ENCODE results near the gene ADCY3. TPM values are rescaled to one million over a fixed set of nuclear protein-coding genes. Genes with fewer than 3 reads are reported as not detected.
A peak's percentile ranks its signal among the peaks of the same experiment; 100 is the strongest.

ADCY3 gene
- total RNA-seq, 3 donors from 2014 or later: 29.3 to 89.1 (median 56.1) TPM

DNA sequence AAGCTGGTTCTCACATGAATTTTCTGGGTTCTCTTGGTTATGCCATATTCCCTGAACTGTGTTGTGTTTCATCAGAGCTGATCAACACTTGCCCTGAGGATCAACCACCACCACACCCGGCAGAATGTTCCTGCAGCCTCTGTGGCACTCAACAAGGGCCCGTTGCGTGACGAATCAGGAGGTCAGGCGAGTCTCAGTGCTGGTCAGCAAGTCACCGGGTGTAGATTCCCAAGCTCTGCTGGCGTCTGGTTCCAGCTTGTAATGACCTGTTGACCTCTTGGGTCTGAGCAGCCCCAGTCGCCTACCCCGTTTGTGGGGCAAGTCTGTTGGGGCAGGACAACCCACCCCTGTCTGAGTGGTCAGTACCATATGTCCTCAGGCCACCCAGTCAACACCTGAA is 46.0 kb downstream of the ADCY3 start:
- DNase-seq (ENCODE audit: low spot score in 2 of 2): peak in 1 of 2 donors; percentile 49
- peak overlapping the region; percentile 67 to 94 for H3K27ac ChIP-seq
- no peak overlapping the region for H3K4me3 ChIP-seq
- no peaks in the 10 kb centered on the region for H3K27me3 ChIP-seq
- TF ChIP-seq, protein P1, sequence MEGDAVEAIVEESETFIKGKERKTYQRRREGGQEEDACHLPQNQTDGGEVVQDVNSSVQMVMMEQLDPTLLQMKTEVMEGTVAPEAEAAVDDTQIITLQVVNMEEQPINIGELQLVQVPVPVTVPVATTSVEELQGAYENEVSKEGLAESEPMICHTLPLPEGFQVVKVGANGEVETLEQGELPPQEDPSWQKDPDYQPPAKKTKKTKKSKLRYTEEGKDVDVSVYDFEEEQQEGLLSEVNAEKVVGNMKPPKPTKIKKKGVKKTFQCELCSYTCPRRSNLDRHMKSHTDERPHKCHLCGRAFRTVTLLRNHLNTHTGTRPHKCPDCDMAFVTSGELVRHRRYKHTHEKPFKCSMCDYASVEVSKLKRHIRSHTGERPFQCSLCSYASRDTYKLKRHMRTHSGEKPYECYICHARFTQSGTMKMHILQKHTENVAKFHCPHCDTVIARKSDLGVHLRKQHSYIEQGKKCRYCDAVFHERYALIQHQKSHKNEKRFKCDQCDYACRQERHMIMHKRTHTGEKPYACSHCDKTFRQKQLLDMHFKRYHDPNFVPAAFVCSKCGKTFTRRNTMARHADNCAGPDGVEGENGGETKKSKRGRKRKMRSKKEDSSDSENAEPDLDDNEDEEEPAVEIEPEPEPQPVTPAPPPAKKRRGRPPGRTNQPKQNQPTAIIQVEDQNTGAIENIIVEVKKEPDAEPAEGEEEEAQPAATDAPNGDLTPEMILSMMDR (IDR thresholded peaks at IDR 0.05): no peak
- TF ChIP-seq POLR2AphosphoS5 (IDR thresholded peaks at IDR 0.05) (peak in 1 of 3 donors; percentile 2), POLR2A (IDR thresholded peaks at IDR 0.05) (no peak)
- H3K4me1 ChIP-seq: no peaks in the 10 kb centered on the region
- H3K9me3 ChIP-seq: no peaks in the 10 kb centered on the region
- no peaks in the 10 kb centered on the region for H3K36me3 ChIP-seq
- intact Hi-C loops (cut with DNase I; ENCODE audit: low total_unique reads): no loop called here

DNA sequence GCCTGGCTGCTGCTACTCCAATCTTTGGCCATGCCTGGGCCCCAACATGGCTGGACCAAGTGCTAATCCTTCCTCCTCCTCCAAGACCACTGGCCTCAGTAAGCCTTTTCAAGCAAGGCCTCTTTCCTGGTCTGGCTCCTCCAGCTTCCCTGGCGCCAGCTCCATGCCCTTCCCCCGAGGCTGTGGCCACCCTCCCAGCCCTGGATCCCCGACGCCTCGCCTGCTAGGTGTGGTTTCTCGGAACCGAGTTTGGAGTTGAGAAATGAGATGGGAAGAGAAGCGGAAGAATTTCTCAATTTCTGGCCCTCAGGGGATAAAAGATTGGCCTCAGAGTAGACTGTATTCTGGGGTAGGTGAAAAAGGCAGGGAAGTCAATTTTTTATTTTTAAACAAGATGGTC is 46.4 kb downstream of the ADCY3 start:
- Histone ChIP-seq H3K27ac (peak overlapping the region; percentile 67 to 94), H3K27me3 (no peaks in the 10 kb centered on the region), H3K4me1 (no peaks in the 10 kb centered on the region), H3K4me3 (no peak overlapping the region), H3K36me3 (no peaks in the 10 kb centered on the region), H3K9me3 (no peaks in the 10 kb centered on the region)
- peak in 1 of 2 donors; percentile 44 for DNase-seq (ENCODE audit: low spot score in 2 of 2)
- intact Hi-C loops (cut with DNase I; ENCODE audit: low total_unique reads): no loop called here
- TF ChIP-seq, protein P1 (IDR thresholded peaks at IDR 0.05): no peak
- no peak for TF ChIP-seq POLR2A (IDR thresholded peaks at IDR 0.05)
- peak in 2 of 3 donors; percentile 29 to 89 for TF ChIP-seq POLR2AphosphoS5 (IDR thresholded peaks at IDR 0.05)

DNA sequence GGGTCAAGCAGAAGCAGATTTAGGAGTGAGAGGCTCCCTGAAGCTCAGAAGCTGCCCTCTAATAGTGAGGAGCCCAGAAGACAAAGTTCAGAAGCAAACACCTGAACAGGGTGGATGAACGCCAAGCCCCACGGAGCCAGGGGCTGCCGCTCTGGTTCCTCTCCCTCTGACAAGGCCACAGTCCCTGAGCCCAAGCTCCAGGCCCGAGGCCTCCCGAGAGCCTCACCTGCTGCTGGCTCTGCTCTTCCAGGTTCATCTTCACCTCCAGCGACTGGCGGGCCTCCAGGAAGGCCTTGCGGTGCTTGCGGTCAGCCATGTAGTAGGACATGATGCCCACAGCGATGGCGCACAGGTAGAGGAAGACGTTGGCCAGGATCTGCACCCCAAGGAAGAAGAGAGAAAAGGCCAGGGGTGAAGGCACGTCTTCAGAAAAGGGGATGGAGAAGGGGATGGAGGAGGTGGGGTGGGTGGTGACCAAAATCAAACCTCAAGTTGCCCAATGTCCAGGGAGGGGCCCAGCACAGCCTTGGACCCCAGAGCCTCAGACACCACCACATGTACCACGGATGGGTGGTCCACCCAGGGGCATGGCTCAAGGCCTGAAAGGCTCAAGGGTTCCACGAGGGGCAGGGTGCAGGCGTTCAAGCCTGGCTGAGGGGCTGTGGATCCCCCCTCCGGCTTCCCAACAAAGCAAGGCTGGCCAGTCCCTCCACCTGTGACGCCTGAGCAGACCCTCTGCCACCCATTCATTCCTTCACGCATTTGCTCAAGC is 47.5 kb downstream of the ADCY3 start:
- peak in 1 of 2 donors; percentile 40 for DNase-seq (ENCODE audit: low spot score in 2 of 2)

DNA sequence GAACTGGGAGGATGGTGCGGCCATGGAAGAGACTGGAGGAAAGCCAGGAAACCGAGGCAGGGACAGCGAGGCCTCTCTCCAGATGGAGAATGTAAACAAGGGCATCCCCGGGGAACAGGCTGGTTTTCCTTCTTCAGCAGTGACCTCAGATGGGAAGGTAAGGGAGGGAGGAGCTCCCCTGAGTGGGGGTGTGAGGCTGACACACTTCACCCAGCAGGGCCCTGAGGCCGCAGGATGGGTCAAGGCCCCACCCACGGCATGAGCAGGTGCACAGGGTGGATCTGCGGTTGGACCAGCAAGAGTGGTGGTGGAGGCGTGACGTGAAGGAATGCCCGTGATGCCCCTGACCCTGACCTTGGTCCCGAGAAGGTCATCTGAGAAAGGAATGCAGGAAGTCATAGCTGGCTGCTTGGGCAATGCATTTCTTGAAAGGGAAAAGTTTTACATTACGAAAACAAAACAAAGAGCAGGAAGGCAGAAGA is 48.1 kb downstream of the ADCY3 start:
- Histone ChIP-seq H3K4me3 (no peak overlapping the region), H3K27me3 (no peaks in the 10 kb centered on the region), H3K9me3 (no peaks in the 10 kb centered on the region), H3K27ac (peak overlapping the region; percentile 67 to 94), H3K4me1 (no peaks in the 10 kb centered on the region), H3K36me3 (no peaks in the 10 kb centered on the region)
- TF ChIP-seq POLR2A (IDR thresholded peaks at IDR 0.05) (no peak), POLR2AphosphoS5 (IDR thresholded peaks at IDR 0.05) (no peak)
- TF ChIP-seq, protein P1 (IDR thresholded peaks at IDR 0.05): no peak
- intact Hi-C loops (cut with DNase I; ENCODE audit: low total_unique reads): no loop called here
- DNase-seq (ENCODE audit: low spot score in 2 of 2): peak in 1 of 2 donors; percentile 46

More for the DNA sequence above, 47.5 kb downstream of the ADCY3 start:
- Histone ChIP-seq H3K27me3 (no peaks in the 10 kb centered on the region), H3K36me3 (no peaks in the 10 kb centered on the region), H3K4me1 (no peaks in the 10 kb centered on the region), H3K4me3 (no peak overlapping the region), H3K27ac (peak overlapping the region; percentile 67 to 94), H3K9me3 (no peaks in the 10 kb centered on the region)
- intact Hi-C loops (cut with DNase I; ENCODE audit: low total_unique reads): no loop called here
- TF ChIP-seq POLR2A (IDR thresholded peaks at IDR 0.05): no peak
- no peak for TF ChIP-seq POLR2AphosphoS5 (IDR thresholded peaks at IDR 0.05)
- TF ChIP-seq, protein P1 (IDR thresholded peaks at IDR 0.05): no peak

Measured in breast epithelium (tissue), 4 donors.